NB4 (cell line): ENCODE results near the gene CHD6.

Experiments used
- MYC ChIP-seq: IDR thresholded peaks from 2 replicates; pipeline ENCODE4 v1.6.1; 2011; ENCODE audit warnings: low read depth, low read length
- POLR2A ChIP-seq: IDR thresholded peaks from 2 replicates; pipeline ENCODE4 v1.6.1; 2011; ENCODE audit warnings: mild to moderate bottlenecking; ENCODE audit not compliant: insufficient read length; ENCODE audit errors: extremely low read depth
- TF ChIP-seq, protein P1 (sequence below): IDR thresholded peaks from one replicate; pipeline ENCODE4 v1.5.1; 2012; ENCODE audit warnings: low read depth, low read length

- TF ChIP-seq POLR2A (no peak), MYC (no peak)
- TF ChIP-seq, protein P1, sequence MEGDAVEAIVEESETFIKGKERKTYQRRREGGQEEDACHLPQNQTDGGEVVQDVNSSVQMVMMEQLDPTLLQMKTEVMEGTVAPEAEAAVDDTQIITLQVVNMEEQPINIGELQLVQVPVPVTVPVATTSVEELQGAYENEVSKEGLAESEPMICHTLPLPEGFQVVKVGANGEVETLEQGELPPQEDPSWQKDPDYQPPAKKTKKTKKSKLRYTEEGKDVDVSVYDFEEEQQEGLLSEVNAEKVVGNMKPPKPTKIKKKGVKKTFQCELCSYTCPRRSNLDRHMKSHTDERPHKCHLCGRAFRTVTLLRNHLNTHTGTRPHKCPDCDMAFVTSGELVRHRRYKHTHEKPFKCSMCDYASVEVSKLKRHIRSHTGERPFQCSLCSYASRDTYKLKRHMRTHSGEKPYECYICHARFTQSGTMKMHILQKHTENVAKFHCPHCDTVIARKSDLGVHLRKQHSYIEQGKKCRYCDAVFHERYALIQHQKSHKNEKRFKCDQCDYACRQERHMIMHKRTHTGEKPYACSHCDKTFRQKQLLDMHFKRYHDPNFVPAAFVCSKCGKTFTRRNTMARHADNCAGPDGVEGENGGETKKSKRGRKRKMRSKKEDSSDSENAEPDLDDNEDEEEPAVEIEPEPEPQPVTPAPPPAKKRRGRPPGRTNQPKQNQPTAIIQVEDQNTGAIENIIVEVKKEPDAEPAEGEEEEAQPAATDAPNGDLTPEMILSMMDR, result no peak
These were observed 47.2 kb downstream of the CHD6 start for GRCh38 chr20:41571006-41571405.
